Fibroblast of skin of right biceps (primary cell): ENCODE measurements around the gene MEIOSIN.
A peak's percentile ranks its signal among the peaks of the same experiment; 100 is the strongest.
"Not testable (repeated sequence)": the region's sequence is repeated elsewhere in the genome, so short reads cannot be mapped to it uniquely, and the experiment has no call there.

ENCODE experiments used
- DNase-seq: peaks from one replicate; pipeline ENCODE4 v3.0.0-alpha.2; 2013

The MEIOSIN gene

DNA sequence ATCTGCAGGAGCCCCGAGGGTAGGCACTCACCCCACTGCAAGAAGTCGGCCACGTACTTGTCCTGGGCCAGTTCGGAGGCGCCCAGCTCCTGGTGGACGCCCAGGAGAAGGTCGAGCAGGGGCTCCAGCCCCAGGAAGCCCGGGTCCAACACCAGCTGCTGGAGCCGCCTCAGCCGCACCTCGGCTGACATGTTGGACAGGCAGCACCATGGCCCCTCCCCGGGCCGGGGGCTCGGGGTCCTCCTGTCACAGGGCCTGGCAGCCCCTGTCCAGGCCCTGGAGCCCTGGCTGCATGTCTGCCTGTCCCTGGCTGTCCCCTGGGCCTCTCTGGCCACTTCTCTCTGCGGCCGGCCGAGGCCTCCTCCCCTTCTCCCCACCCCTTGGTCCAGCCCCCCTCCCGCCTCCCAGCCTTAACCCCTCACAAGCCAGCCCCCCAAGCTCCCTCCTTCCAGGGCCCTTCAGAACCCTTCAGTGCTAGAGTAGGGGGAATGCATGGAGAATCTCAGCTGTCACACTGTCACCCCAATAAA is 49.0 kb downstream of the MEIOSIN start, which contains the start of gene DMPK:
Gene DMPK, minus strand, starts transcription at position 329 of the 530 bp plus-strand sequence. Its CDS starts 138 bp downstream, at position 191.
- DNase-seq: no peak

DNA sequence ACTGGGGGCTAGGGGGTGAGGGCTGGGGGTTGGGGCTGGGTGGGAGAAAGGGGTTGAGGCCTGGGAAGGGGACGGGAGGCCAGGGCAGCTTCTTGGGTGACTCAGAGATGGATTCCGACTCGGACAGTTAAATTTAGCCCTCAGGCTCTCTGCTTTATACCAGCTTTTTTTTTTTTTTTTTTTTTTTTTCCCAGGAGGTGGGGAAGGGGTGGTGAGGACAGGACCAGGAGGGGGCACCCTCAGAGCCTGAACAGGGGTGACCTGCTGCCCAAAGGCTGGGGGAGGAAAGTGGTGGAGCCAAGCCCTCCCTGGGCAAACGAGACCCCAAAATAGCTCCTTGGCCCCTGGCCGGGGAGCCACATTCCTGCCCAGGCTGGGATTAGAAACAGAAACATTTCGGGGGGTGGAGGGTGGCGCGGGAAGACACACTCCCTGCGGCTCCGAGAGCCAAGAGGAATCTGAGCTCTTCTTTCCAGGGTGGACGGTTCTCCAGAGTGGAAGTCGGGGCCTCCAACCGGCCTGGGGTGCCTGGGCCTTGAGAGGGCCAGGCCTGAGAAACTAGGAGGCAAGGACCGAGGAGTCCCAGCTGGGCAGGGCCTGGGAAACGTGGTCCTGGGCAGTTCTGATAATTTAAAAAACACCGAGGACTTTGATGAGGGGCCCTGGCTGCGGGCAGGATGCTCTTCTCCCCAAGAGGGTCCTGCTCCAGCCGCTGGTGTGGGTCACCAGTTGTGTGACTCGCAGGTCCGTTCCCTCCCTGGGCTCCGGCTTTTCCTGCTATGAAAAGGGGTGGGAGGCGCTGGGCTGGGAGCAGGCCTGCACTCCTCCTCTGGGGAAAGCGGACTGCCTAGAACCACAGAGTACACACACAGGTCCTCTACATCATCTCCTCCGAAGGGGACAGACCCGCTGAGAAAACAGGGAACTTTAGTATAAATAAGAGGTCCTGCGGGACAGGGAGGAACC is 49.9 kb downstream of the MEIOSIN start:
- peak; percentile 59 for DNase-seq

DNA sequence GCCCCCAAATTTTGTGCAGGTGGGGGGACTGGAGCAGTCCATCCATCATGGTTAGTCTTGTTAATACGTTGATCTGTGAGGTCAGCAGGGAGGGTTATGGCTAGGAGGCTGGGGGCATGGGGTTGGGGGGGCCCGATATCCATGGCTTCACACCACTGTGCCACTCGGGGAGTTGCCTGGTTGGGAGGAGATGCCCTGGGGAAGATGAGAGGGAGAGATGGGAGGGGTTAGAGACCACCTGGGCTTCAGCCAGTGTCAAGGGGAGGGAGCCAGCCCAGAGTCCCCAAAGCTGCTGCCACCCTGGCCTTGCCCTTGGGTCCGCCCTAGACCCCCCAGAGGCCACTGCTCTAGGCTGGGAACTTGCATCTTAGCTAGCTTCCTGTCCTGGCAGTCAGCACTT is 50.9 kb downstream of the MEIOSIN start:
- DNase-seq: no peak

DNA sequence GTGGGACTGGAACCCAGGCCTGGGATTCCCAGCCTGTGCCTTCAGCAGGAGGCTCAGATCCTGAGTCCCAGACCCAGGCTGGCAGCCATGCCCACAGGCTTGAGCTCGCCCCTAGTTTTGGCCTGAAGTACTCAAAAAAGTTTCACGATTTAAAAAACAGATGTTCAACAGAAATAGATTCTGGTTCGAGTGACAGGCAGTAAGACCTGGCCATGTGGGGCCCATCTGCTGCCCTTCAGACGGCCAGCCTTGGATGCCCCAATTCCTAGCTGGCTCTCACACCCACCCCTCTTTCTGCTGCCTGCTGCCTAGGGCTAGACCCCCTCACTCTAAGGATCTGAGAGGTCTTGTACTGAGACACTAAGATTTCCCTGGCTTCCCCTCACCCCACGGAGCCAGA is 51.9 kb downstream of the MEIOSIN start:
- DNase-seq: no peak

DNA sequence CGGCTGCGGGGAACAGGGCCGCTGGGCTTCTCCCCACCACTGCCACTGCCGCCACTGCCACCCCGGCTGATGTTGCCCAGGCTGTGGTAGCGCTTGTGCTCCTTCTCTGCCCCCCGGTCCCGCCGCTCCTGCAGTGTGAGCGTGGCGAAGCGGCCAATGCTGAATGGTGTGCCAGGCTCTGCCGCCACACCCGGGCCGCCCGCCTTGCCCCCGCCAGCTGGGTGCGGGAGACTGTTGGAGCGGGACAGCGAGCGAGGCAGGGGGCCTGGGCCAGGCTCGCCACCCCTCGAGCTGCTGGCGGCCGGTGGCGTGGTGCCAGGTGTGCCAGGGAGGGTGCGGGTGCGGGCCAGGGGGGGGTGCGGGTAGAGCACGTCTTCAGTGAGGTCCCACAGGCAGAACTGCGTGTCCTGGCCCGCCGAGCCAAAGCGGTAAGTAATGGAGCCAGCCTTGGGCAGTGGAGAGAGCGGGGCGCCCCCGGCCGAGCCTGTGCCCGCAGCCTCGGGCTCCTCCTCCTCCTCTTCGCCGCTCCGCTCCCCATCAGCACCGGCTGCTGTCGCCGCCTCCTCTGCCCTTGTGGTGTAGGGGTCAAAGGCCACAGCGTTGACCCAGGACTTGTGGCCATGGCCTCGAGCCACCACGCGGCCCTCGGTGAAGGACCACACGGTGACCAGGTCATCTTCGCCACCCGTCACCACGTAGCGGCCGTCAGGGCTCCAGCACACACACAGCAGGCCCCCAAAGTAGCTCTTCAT is 52.7 kb downstream of the MEIOSIN start:
- no peak for DNase-seq

DNA sequence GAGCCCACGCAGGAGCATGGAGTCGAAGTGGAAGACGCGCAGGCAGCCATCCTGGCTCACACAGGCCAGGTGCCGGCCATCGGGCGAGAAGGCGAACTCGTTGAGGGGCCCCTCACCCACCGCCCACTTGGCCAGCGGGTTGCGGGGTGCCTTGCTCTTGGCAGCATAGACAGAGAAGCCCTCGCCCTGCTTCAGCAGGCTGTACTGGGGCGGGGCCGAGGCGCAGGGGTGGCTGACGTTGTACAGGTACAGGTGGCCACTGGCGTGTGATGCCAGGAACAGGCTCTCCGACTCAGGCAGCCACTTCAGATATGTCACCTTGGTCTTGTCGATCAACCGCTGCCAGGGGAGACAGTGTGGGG is 53.3 kb downstream of the MEIOSIN start:
- DNase-seq: no peak

DNA sequence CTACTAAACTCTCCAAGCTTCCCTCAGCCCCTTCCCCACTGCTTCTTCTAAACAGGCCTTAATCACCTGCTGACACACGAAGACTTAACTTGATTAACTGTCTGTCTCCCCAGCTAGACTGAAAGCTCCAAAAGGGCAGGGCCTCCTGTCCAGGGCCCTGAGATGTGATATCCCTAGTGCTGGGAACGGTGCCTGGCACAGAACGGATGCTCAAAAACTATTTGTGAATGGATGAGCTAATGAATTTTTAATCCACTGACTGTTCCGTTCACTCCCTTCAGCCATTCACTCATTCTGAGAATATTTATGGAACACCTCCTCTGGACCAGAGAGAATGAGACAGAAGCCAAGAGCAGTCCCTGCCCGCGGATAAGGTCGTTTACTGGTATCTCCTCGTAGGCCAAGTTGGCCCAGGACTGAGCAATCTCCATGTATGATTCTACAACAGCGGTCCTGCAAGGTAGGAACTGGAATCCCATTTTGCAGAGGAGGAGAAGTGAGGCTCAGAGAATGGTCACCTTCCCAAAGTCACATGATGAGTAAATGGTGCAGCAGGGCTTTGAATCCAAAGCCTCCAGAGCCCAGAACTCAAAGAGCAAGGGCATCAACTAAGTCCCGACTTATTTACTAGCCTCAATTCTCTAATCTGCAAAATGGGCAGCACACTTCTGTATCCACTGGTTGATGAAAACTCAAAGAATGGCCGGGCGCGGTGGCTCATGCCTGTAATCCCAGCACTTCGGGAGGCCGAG is 56.0 kb downstream of the MEIOSIN start:
- no peak for DNase-seq

DNA sequence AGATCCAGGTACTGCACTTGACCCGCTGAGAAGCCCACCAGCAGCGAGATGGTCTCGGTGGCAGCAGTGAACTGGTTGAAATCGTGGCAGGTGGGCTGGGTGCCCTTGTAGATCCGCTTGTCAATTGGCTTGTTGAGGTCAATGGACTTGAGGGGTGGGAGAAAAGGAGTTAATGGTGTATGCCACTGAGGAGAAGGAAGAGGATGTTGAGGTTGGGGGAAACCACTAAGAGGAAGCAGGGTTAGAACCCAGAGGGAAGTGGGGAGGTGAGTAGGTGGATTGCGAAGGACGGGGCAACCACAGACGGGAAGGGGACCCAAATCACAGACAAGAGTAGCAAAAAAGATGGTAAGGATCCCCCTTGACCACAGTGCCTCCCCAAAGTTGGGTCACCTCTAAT is 57.7 kb downstream of the MEIOSIN start:
- no peak for DNase-seq

DNA sequence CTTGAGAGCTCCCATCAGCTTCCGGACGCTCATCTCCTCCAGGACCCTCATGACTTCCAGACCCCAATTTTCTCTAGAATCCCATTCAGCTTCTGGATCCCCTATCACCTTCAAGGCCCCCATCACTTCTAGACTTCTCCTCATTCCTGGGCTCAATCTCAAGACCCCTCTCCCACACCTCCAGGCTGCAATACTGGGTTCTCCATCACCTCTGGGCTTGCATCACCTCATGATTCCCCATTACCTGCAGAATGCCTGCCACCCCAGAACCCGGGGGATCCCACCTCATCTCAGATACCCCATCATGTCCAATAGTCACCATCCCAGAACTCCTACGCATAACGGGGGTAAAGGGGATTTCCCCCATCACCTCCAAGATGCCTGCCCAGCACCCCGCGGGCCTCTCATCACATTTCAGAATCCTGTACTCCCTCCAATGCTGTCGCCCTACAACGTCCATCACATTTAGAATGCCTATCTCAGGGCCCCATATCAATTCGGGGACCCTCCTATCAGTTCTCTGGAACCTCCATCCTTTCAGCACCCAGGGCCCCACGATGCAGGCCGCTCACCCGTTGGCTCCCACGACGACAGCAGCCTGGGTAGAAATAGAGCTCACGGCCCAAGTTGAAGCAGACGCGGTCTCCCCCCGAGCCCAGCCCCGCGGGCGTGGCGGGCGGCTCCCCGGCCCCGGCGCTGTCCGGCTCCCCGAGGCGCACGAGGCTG is 58.7 kb downstream of the MEIOSIN start:
- no peak for DNase-seq

DNA sequence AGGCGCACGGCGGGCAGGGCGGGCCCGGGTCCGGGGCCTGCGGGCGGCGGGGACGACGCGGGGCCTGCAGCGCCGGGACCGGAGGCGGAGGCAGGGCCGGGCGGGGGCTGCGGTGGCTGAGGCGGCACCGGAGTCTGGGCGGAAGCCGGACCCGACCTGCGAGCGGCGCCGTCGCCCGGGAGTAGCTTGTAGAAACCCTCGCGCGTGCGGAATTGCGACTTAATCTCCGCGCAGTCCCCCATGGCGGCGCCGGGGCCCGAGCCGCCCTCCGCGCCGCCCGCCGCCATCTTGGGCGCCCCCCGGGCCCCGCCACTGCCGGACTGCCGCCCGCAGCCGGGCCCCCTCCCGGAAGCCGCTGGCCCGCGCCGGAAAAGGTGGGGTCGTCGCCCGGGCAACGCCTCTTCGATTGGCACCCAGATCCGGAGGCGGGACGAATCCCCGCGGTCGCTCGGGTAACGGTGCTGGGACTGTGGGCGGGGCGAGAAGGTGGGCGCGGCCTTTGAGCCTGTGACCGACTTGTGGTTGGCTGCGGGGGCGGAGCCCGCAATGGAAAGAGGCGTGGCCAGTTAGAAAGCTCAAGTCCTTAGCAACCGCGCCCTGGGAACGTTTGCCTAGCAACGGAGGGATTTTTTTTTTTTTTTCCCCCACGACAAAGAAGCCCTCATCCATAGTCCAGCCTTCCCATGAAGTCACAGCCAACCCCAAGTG is 59.4 kb downstream of the MEIOSIN start, which contains the start of gene DMWD:
Gene DMWD, minus strand, starts transcription at position 376 of the 708 bp plus-strand sequence. Its CDS starts 89 bp downstream, at position 287.
- DNase-seq: peak; percentile 98

DNA sequence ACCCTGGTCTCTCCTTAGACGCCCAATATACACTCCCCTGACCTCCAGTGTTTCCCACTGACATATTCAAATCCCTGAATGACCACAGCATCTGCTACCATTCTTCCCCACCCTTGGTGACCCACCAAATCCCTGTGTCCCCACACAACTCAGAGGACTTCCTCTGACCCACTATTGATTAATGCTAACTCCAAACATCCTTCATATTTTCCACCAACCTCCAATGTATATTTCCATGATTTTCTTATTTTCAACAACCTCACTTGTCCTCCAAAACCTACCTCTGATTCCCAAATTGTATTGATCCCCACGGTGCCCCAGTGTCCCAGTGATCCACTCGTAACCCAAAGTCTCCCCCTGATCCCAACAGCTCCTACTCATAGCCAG is 59.9 kb downstream of the MEIOSIN start:
- no peak for DNase-seq

DNA sequence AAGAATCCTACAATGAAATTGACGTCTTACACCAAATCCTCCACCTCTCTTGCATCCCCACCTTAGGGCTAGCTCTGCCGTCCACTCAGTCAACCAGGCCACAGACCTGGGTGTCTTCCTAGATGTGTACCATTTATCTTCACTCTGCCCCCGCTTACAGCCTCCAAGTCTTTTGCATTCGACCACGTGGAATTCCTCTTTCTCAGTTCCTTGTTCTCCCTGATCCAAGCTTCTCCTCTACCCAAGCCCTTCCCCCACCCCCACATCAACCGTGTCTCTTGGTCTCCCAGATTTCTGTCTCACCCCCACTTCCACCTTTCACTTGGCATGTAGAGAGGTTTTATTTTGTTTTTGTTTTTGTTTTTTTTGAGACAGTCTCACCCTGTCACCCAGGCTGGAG is 60.6 kb downstream of the MEIOSIN start:
- DNase-seq: no peak

DNA sequence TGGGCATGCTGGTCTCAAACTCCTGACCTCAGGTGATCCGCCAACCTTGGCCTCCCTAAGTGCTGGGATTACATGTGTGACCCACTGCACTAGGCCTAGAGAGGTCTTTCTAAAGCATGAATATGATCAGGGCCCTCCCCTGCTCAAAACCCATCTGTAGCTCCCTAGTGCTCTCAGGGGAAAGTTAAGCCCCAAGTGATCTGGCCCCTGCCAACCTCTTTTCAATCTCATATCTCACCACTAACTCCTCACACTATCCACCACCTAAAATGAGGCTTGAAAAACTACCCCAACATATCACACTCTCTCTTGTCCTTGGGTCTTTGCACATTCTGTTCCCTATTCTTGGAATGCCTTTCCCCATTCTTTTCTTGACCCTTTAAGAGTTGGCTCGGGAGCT is 61.4 kb downstream of the MEIOSIN start:
- no peak for DNase-seq

DNA sequence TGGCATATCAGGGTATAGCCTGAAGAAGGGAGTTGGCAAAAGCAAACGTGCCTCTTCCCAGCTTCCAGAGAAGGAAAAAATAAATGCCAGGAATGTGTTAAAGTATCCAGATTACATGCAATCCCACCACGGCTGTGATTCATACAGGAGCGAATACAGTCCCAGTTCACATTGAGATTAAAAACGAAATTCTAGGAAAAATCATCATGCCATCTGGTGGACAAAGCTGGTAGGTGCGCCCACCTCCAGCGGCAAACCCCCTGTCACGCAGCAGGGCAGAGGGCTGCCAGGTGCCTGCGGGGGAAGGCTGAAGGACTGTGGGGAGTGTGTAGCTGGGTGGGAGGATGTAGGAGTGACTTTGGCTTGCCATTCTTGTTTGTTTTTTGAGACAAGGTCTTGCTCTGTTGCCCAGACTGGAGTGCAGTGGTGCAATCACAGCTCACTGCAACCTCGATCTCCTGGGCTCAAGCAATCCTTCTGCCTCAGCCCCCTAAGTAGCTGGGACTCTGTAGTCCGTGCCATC is 65.8 kb downstream of the MEIOSIN start:
- peak; percentile 89 for DNase-seq

DNA sequence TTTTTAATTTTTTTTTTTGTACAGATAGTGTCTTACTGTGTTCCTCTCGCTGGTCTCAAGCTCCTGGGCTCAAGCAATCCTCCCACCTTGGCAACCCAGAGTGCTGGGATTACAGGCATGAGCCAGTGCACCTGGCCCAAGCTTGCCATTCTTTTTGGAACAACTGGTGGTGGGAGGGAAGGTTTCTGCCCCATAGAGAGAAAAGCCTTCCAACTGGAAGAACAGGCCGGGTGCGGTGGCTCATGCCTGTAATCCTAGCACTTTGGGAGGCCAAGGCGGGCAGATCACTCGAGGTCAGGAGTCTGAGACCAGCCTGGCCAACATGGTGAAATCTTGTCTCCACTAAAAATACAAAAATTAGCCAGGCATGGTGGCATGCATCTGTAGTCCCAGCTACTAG is 66.3 kb downstream of the MEIOSIN start:
- not testable (repeated sequence) for DNase-seq

DNA sequence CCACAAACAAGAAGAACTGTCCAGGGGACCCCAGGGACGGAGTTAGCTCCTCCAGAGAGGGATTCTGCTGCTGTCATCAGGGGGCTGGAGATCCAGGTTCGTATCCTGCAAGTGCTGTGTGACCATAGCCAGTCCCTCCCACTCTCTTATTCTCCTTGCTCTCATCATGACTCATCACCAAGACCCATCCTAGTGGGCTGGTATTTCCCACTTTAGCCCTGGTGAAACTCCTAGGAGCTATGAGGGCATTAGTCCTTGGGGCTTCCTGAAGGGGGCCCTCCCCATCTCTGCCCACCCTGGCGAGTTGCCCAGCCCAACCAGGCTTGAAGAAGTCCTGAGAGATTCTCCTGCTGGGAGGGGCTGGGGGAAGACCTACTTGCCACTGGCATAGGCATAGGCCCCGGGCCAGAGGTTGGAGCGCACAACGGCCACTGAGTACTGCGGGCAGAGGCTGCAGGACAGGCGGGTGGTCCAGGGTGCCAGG is 66.9 kb downstream of the MEIOSIN start:
- DNase-seq: peak; percentile 72

DNA sequence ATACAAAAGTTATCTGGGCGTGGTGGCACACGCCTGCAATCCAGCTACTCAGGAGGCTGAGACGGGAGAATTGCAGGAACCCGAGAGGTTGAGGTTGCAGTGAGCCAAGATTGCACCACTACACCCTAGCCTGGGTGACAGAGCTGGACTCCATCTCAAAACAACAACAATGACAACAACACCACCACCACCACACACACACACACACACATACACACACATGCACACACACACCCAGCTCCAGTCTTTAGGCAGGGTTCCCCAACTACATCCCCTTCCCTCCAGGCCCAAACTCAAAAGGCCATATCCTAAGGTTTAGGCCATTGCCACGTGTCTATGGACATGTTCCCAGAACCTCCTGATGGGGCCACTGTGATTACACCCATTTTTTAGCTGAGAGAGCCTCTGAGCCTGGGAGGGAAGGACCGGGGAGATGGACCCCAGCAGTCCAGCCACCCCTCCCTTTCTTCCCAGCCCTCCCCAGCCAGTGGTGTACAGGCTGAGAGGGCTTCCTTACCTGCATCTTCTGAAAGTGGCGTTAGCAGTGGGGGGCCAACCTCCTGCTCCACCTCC is 68.5 kb downstream of the MEIOSIN start:
- no peak for DNase-seq

DNA sequence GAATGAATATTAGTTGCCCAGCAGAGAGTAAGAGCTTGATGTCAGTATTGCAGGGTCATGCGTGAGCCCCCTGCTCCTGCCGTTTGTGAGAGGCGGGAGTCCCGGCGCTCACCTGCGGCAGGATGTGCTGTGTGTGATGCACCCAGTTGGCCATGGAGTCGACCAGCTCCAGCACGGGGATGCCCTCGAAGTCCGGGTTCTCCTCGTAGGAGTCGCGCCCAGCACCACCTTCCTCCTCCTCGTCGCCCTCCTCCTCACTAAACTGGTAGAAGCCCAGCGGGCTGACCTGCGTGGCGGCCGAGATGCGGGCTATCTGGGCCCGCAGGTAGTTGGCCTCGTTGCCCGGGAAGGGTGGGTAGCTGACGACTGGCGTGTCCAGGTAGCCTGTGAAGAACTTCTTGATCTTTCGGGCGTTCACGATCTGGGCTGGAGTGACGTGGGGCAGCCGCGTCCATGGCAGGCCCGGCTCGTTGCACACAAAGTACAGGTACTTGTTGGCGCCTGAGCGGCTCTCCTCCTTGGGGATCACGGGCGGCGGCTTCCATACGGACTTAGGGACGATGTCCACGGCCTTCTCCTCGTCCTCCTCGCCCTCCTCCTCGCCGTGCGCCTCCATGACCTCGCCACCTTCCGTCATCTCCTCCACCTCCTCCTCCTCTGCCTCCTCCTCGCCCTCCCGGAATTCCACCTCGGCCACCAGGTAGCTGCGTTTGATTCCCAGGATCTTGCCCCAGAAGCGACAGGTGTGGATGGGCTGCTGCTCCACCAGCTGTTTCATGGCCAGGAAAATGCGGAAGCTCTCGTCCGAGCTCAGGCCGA is 71.1 kb downstream of the MEIOSIN start:
- DNase-seq: no peak

DNA sequence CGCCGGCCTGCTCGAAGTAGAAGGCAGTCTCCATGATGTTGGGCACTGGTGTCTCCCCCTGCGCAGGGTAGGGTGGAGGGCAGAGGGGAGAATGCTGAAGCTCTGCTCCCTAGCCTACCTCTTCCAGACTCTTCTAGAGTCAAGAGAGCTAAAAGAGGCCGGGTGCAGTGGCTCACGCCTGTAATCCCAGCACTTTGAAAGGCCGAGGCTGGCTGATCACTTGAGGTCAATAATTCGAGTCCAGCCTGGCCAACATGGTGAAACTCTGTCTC is 71.7 kb downstream of the MEIOSIN start:
- no peak for DNase-seq

DNA sequence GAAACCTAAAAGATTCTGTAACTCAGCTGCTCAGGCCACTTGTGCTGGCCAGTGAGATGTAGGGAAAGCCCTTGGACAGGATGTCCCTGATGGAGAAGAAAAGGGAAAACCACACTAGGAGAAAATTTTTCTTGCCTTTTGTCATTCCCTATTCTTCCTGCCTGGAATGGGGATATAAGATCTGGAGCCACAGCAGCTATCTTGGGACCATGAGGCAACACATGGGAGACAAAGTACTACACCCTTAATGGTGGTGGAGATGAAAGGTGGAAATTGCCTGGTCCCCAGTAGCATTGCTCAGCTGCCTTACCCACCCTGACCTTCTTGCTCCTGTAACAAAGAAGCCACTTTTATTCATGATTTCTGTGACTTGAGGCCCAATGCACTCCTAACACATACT is 72.5 kb downstream of the MEIOSIN start:
- no peak for DNase-seq
